ENCODE results near the gene TIMM22.
"Not testable (repeated sequence)": the region's sequence is repeated elsewhere in the genome, so short reads cannot be mapped to it uniquely, and the experiment has no call there.

TIMM22 gene

DNA sequence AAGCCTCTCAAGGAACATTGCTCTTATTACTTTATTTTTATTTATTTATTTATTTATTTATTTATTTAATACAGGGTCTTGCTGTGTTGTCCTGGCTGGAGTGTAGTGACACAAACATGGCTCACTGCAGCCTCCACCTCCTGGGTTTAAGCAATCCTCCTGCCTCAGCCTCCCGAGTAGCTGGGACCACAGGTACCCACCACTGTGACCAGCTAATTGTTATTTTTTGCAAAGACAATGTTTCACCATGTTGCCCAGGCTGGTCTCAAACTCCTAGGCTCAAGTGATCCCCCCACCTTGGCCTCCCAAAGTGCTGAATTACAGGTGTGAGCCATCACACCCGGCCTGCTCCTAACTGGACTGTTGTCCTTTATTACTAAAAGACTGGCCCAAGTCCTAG, 22.2 kb upstream of the TIMM22 start:
- DNase-seq: not testable (repeated sequence)

DNA sequence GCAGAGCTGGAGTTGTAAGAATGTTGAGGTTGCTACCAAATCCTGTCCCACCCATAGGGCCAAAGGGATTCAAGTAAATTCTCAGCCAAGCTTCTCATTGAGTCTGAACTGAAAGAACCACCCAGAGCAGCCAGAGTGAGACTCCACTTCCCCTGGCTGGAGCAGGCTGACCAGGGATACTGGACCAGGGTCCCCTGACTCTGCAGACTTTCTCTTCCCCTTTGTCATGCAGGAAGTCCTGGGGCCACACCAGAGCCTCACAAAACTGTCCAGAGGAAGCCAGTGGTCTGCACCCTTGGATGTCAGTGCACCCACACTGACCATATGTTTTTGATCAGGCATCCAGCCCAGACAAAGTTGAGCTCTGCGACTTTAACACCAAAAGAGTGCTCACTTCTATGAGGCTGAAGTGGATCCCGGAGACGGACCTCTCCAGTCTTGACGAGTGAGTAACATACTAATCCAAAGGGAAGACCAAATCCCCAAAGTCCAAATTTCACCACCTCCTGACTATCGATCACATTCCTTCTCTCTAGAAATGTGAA, 21.5 kb upstream of the TIMM22 start:
- no peak for DNase-seq

DNA sequence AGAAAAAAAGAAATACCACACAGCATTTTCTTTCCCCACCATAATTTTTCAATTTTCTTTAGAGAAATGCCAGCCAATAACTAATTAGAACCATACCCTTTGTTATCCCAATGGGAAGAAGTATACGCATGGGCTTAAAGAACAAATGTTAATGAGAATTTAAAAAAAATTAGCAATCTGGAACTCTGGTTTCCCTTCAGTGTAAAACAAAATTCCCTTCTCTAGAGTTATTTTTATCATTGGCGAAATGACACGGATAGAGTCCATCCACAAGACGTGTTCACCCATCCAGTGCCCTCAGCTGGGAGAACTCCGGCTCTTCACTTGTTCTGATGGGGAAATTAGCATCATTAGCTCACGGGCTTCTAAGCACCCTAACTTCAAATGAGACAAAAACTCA, 20.6 kb upstream of the TIMM22 start:
- DNase-seq: no peak

DNA sequence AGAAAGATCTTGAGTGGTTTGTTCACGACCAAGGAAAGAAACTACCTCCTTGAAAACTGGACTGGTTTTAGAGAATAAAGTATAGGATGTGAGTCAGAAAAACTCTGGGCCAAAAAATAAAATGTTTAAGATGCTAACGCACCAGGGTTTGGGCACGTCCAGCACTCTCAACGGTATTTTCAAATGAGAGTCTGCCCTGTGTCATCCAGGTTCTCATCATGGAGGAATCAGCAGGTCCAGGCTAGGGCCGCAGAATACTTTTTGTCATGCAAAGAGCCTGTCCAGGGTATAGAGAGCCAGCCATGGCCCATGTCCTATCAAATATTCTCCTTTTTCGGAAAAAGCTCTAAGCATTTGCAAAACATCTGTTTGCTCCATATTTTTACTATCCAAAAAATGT, 19.8 kb upstream of the TIMM22 start:
- no peak for DNase-seq

DNA sequence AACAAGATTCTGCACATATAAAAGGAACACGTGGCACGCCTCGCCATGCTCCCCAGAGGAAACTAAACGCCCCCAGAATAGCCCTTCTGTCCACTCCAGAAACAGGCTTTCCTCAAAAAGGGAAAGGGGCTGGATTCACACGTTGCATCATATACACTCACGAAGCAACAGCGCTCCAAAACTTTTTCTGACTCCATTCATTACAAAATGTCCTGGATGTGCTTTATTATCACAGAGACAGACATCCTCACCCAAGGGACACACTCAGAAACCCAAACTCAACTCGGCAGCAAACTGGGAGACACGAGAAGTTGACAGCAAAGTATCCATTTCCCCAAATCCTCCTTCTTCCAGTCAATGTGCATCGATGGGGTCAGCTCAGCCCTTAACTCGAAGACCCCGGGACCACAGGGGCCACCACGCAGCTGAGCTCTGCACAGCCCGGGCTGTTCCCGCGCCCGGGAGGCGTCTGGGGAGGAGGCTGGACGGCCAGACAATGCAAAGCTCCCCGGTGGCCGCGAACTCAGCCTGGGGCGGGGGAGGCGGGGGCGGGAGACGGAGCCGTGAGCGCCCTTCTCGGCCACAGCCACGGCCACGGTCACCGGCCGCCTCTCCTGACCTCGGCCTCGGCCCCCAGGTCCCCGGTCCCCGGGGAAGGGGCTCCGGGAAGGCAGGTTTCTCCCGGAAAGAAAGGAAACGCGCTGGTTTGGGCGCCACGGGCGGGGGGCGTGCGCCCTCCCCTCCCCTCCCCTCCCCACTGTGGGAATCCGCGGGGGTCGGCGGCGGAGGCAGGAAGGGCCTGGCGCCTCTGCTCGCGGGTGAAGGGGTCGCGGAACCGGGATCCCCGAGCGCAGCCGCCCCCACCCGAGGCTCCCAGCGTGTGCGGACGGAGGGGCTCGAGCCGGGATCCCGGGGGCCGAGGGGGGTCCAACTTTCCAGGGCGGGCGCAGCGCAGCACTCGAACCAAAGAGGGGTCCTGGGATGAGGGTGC, 18.5 kb upstream of the TIMM22 start:
- no peak for DNase-seq

DNA sequence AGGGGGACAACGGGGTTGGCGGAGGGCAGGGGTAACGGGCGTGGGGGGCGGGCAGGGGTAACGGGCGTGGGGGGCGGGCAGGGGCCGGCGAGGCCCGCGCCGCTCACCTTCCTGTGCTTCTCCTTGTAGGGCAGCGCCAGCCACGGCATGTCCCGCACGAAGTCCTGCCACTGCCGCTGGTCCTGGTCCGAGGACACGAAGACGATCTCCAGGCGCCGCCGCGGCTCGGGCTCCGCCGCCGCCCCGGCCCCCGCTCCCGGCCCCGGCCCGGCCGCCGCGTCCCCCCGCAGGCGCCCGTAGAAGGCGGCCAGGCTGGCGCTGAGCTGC, 17.8 kb upstream of the TIMM22 start:
- DNase-seq: no peak

DNA sequence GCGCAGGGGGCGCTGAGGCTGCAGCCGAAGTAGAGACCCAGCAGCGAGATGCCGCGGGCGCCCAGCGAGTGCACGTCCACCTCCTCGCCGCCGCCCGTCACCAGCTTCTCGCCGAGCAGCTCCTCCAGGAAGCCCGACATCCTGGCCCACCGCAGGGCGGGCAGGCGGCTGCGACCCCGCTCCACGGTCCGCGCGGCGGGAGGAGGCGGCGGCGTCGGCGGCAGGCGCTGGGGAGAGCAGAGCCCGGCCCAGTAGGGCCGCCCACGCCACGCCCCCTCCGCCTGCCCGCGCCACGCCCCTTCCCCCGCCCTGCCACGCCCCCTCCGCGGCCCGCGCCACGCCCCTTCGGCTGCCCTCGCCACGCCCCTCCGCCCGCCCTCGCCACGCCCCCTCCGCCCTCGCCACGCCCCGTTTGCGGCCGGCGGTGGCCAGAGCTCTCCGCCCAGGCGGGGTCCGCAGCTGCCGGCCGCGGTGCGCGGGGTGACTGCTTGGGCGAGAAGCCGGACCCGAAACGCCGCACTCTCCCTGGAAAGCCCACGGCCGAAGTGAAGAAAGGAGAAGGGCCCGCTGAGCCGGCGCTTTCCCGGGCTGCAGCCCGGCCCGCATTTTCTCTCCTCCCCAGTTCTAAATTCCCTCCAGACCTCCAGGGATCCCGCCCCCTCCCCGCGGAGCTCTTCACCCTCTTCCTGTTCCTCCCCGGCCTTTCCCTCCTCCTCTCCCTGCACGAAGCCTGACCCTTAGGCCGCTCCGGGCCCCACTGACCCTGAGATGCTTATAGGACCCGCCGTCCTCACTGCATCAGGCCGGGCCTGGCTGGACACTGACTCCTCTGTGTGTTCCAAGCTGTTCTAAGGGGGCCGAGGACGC, 17.2 kb upstream of the TIMM22 start, which contains the start of gene NXN:
TSS of gene NXN (minus strand) at position 238 of the 867 bp plus-strand sequence.
- peak; percentile 24 for DNase-seq

DNA sequence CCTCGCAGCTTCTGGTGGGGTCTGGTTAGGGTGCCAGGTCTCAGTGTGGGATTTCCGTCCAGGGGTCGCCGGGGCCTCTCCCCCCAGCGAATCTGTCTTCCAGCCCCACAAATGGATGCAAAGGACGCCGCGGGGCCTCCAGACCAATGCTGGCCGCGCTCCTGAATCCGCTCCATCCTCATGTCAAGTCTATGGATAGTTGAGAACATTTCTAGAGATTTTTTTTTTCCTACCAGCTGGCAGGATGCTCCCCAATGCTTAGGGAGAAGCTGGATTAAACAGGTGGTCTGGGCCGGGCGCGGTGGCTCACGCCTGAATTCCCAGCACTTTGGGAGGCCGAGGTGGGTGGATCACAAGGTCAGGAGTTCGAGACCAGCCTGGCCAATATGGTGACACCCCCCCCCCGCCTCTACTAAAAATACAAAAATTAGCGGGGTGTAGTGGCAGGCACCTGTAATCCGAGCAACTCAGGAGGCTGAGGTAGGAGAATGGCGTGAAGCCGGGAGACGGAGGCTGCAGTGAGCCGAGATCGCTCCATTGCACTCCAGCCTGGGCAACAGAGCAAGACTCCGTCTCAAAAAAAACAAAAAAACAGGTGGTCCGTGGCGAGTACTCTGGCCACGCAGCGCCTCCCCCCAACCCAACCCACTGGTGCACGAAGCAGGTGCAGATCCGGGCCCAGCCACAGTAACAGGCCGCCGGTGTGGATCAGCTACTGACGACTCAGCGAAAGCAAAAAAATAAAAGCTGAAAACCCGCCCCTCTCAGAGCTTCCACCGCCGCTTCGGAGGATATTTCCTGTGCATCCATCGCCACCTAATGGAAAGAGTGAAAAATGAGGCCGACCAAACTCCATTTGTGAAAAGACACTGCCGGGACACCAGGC, 16.3 kb upstream of the TIMM22 start:
- DNase-seq: peak; percentile 69

DNA sequence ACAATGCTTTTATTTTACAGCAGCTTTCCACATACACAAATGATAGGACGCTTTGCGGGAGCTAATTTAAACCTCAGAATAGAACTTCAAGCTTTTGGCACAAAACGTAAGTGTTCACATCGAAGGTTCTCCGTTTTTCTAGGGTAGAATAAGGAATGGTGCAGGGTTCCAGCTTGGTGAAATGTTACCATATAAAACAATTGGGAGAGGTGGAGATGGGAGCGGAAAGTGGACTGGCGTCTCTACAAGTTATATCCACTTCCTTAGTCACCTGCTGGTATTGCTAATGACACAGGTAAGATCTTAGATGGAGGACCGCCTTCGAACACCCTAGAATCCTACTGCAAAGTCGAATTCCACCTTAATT, 15.7 kb upstream of the TIMM22 start:
- no peak for DNase-seq

DNA sequence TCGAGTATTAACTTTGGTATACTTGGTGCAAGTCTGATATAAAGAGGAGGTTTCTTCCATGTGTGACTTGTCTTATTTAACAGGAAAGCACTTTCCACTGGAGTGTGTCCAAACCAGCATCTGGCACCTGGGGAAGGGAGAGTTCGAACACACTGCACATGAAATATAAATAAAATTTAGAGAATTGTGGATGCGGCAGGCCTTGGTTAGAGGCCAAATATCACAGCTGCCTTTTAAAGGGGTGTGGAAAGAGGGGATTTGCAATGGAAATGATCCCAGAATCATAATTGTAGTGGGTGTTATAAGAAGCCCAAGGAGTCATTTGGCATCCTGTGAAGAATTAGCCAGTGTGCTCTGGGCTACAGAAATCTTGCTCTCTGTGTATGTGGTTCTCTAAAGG, 13.0 kb upstream of the TIMM22 start:
- no peak for DNase-seq

DNA sequence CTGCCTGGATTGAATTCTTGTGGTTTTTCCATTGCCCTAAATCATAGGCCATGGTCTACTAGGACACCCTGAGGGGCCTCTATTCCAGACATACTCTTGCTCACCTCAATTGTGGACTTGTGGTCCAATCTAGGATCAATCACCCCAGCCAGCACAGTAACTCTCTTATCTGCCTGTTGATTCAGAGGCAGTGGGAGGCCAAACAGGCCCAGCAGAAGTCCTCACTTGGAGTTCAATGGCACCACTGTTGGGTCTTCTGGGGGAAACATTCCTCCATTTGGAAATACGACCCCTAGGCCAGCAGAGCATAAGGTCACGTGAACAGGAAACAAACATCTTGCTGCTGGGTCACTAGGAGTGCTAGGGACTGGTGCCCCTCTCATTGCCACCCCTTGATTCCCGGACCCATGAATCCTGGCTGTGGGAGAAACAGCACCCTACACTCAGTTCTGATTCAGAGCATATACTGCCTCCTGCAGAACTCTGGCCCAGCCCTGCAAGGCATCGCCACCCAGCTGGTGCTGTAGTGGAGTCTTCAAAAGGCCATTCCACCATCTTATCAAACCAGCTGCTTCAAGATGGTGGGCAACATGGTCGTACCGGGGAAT, 10.5 kb upstream of the TIMM22 start:
- DNase-seq: no peak

DNA sequence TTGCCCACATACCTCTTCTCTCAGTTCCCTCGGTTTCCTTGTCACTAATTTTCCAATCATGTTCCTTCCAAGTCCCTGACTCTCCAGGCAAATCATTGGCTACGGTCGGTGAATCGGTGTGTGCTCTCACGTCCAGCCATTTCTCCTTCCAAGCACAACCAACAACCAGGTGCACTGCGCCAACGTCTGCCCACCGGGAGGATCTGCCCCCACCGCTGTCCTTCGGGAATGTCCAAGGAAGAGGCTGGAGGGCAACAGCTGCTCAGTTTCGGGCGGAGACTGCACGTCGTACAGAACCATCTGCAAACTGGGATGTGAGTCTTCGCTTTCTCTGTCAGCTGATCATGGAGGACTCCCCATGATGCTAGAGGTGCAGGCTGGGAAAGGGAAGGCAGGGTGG, 9.0 kb upstream of the TIMM22 start:
- no peak for DNase-seq

DNA sequence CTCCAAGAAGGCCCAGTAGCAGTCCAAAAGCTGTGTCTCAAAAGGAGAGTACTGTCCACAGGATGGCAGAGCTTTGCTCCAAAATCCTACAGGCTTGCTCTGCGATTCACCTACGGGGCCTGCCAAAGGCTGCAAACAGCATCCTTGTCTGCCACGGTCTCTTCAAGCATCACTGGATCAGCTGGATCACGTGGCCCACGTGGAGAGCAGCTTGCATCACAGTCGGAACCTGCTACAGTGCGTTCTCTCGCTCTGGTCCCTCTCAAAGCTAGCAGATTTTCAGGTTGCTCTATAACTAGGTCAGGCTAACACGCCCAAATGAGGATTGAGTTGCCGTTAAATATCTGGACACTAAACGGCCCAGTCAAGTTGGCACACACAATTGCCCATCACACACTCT, 8.4 kb upstream of the TIMM22 start:
- DNase-seq: no peak

DNA sequence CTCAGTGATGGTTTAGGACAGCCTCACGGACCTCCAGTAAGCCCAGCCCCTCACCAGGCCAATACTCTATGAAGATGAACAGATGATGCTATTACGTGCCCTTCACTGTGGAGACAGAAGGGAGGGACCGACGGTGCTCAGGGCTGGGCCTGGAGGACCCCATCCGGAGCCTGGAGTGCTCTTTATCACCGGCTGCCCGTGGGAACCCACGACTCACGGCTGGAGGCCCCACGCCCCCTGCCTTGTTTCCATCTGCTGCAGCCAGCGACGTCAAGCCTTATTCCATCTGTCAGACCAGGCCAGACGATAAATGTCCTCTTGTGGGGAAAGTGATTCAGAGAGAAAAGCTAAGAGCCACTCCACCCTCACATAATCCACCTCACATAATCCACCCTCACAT, 4.0 kb upstream of the TIMM22 start:
- no peak for DNase-seq

DNA sequence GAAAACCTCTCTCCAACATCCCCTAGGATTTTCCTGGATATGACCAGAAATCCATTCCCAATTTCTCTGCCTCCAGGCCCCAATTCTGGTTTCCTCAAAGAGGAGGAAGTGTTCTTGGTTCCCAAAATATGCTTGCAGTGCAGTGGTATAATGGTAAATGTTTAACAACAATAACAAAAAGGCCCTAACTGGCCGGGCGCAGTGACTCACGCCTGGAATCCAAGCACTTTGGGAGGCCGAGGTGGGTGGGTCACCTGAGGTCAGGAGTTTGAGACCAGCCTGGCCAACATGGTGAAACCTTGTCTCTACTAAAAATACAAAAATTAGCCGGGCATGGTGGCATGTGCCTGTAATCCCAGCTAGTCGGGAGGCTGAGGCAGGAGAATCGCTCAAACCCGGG, 1.6 kb upstream of the TIMM22 start:
- DNase-seq: not testable (repeated sequence)

DNA sequence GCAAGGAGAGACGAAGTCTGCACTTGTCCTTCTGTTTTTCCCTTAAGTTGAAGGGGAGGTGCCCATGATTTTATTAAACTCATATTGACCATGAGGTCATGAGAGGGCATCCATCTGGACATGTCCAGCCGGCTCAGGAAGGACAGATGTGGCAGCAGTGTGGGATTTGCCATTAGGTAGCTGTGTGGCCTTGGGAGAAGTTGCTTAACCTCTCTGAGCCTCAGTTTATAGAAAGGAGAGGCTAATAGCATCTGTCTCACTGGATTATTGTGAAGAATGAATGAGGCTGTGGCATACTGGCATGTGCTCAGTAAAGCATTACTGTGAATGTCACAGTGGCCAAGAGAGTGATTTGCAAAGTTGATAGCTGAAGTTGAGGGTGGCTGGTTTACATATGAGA, 1.2 kb downstream of the TIMM22 start:
- no peak for DNase-seq

DNA sequence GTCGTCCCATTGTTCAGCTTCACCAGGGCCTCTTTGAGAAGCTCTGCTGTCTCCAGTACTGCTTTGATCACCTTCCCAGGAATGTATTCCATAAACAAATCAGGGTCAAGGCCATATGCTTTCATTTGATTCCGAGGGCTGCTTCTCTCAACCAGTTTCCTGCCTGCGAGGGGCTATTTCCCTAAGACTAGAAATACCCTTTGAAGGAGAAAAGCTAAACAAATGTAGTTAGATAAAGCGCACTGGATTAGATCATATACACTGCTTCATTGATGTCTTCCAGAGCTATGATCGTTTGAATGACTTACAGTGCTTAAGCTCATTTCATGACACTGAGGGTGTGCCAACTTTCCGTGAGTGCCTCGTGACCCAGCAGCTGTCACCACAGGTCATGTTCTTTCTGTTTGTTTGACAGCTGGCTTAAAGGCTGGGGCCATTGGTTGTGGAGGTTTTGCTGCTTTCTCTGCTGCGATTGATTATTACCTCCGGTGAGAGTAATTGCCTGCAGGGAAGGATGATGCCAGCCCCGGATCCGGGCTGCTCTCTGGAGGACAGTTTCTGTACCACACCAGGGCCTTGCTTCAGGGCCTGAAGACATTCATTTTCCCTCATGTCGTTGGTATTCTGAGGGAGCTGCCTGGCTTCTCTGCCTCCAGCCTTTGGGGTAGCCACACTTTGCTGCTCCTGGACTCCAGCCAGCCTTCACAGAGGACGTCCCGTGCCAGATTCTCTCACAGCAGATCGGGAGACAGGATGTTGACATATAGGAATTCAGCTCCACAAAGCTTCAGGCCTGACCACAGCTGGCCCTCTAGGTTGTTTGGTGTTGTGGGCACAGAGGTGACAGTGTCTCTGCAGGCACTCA, 3.9 kb downstream of the TIMM22 start:
- no peak for DNase-seq

DNA sequence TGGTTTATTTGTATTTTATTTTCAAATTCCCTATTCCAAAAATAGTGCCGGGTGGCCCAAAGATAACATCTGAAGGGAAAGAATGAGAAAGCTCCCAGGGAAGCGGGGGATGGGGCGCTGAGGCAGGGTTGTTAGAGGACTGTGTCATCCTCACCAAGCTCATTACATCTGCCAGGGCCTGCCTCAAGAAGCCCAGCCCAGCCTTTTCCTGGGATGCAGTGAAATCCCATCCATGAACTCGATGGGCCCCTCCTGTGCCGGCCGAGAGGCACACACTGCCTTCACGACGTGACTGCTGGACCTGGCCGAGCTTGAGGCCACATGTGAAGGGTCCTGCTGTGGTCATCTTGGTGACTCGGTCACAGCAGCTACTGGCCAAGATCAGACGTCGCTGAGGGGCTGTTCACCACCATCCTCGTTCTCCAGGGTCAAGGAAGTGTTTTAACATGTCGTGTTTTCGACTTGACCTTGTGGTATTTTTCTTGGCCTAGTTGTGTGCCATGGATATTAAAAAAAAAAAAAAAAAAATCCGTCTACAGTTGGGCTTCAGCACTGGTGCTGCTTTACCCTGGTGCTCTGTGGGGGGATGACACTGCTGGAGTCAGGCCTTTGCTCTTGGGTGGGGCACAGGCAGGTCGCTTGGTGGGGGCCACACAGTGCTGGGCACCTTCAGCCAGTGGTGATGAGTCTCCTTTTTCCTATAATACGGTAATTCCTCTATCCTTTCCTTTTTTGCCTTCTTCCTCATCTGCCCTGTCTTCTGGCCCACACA, 4.9 kb downstream of the TIMM22 start:
- no peak for DNase-seq

DNA sequence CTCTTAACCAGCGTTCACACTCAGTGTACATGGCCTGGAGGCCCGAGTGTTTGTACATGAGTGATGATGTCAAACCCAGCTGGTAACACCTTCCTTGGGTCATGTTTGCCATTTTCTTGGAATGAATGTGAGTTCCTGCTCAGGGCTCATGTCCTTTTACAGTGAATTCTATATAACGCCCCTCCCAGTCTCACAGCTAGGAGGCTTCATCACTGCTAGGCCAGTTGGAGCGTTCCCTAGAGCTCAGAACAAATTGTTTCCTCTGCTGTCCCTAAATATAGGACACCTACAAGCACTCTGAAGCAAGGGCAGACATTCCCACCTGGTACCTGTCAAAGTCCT, 5.5 kb downstream of the TIMM22 start:
- no peak for DNase-seq

DNA sequence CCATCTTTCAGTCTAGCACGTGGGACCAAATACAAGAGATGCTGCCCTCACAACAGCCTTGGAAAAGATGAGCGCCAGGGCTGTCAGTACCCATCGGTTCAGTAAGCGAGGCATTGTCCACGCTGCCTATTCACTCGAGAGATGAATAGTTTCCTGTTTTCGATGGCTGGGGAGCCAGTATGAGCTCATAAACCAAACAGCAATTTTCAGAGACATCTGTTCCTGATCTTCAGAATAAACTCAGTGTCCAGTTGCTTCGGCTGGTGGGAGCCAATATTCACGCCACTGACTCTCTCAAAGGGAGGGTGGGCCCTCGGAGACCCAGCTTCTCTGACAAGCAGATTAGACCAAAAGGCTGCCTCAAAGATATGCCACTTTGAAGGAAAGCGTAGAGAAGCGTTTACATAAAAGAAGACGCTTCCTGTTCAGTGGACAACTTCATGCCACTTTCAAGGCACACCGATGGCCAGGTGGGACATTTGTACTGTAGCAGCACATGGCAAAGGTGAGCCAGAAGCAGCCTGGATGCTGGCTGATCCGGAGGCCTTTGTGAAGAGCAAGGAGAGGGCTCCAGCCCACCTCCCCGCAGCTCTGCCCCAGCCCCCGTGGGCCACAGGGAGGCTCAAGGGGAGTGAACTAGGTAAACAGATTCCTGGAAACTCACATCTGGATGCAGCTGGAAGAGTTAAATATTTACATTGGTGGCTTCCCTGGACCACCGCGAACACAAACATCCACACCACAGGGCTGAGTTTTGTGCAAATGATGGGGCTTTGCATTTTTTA, 6.0 kb downstream of the TIMM22 start:
- DNase-seq: no peak
